Heart right ventricle (tissue), 16 donors: ENCODE results near the gene GLRA2. TPM values are rescaled to one million over a fixed set of nuclear protein-coding genes. Genes with fewer than 3 reads are reported as not detected.
"Not testable (repeated sequence)": the region's sequence is repeated elsewhere in the genome, so short reads cannot be mapped to it uniquely, and the experiment has no call there.

ENCODE experiments used
- ATAC-seq, 8 donors: fragments of 200-7000 bp; cut with Tn5 transposase; one replicate each; pipeline ENCODE4 v1.9.1; 2020; ENCODE audit warnings: mild to moderate bottlenecking in 8 of 8, moderate library complexity in 8 of 8, moderate number of reproducible peaks in 1 of 8
- DNase-seq, 2 donors: peaks; one replicate each; pipeline ENCODE4 v3.0.0-alpha.2; 2020
- H3K27ac ChIP-seq, 10 donors: fragments of 200-600 bp; sonication (generic) in 2 of 10; one replicate each; pipeline versions ENCODE4 v1.5.0 to v1.8.0; 2020 to 2022; ENCODE audit warnings: mild to moderate bottlenecking in 3 of 10
- H3K27me3 ChIP-seq, 7 donors: fragments of 200-600 bp; one replicate each; pipeline ENCODE4 v1.8.0; 2021 to 2022; ENCODE audit warnings: mild to moderate bottlenecking in 2 of 7
- H3K36me3 ChIP-seq, 9 donors: fragments of 200-600 bp; sonication (generic) in 1 of 9; one replicate each; pipeline versions ENCODE4 v1.5.0 to v1.8.0; 2020 to 2022; ENCODE audit warnings: mild to moderate bottlenecking in 2 of 9
- H3K4me1 ChIP-seq, 9 donors: fragments of 200-600 bp; sonication (generic) in 1 of 9; one replicate each; pipeline versions ENCODE4 v1.5.0 to v1.8.0; 2020 to 2022; ENCODE audit warnings: mild to moderate bottlenecking in 4 of 9
- H3K4me3 ChIP-seq, 10 donors: fragments of 200-600 bp; sonication (generic) in 2 of 10; one replicate each; pipeline versions ENCODE4 v1.5.0 to v1.8.0; 2020 to 2022; ENCODE audit warnings: mild to moderate bottlenecking in 7 of 10, moderate library complexity in 2 of 10
- H3K9me3 ChIP-seq, 11 donors: fragments of 200-600 bp in 10 of 11; sonication (generic) in 2 of 11; one replicate each; pipeline versions ENCODE4 v1.5.0 to v1.8.0; 2013 to 2022; ENCODE audit warnings: mild to moderate bottlenecking in 2 of 11, control low read depth in 1 of 11, moderate library complexity in 1 of 11
- WGBS, 2 donors: extraction: QIAGEN DNeasy Blood & Tissue Kit; methylation state at CpG; one replicate each; pipeline ENCODE4 v1.1.7; 2013; ENCODE audit warnings: inconsistent platforms in 1 of 2; 5-methylcytosine and 5-hydroxymethylcytosine counted together
- intact Hi-C, 10 donors: fragments of 100-400 bp; cut with DNase I; formaldehyde crosslinking; loops; one replicate each; pipeline versions ENCODE4 v1.11.1 to v1.14.2; 2022
- polyA plus RNA-seq, 2 donors: library from polyadenylated mRNA; stranded (reverse); fragments of 200-250 nt; gene quantifications; one replicate each; pipeline ENCODE4 v1.2.3, GENCODE V29; 2013
- total RNA-seq, 10 donors: library from RNA; stranded (reverse); fragmentation: NEBNext Ultra II Directional in 3 of 10; extraction: Animal tissue kit (Norgen Biotek cat#: 25700) in 3 of 10; gene quantifications; one replicate each; pipeline versions ENCODE4 v1.2.1 to v1.2.4, GENCODE V29; 2021 to 2023
- TF ChIP-seq, protein P1 (sequence below), 9 donors: fragments of 200-600 bp; sonication (generic) in 2 of 9; IDR thresholded peaks; one replicate each; pipeline versions ENCODE4 v1.5.0 to v1.8.0; 2021 to 2022; ENCODE audit warnings: antibody characterized with exemption in 9 of 9, mild to moderate bottlenecking in 5 of 9, moderate library complexity in 1 of 9
- donor health status: Arrhythmogenic right ventricular cardiomyopathy.
- donor health status: ischemic (EF 13 %, LVEDD 7.1; RV severe dilation, severe dysfunction).
- donor health status: healthy with polysubstance abuse.
- donor health status: DM: no; HTN: yes; CAD: no.
- donor health status: DM: no; HTN: no; CAD: no.
- donor health status: ischemic (EF 25% LVEDD 6.9; RV normal size, moderate dysfunction).
- donor health status: ischemic (EF 25% LVEDD 5.7; RV mildly dilated, moderate dysfunction).
- donor health status: healthy.
- donor health status: DM: yes; HTN: yes; CAD: no.
- donor health status: Ischemic cardiomyopathy.
- donor health status: ischemic (EF 35%, LVEDD 5.7; RV mildly dilated, moderate dysfunction).
- donor health status: nonischemic (EF 11% LVEDD 7.7; RV severe dilation, severe dysfunction).
- donor health status: DM: yes; HTN: yes; CAD: no.
- donor health status: PGD.
- donor health status: ischemic (EF 29% LVEDD 5.4; RV normal size, mild dysfunction).
- donor health status: nonischemic (EF 23%, LVEDD 6.1; RV moderate dilation, normal function).

Gene GLRA2
- total and polyA plus RNA-seq, 12 donors: not detected

DNA sequence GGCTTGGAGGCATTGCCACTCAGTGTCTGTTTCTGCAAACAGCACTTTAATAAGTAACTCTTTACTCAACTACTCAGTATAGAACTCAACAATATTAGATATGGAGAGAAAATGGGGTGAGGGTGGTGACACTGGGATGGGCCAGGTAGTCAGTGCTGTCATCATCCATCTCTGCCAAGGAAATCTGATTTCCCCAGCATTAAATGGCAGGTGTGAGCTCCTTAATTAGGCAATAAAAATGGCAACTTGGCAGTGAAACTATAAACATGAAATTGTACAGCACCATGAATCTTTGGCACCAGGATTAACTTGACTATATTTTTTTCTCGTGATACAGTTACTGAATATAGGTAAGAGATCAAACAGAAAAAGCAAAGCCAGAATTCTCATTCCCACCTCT lies 146.2 kb downstream of the GLRA2 start:
- TF ChIP-seq, protein P1, sequence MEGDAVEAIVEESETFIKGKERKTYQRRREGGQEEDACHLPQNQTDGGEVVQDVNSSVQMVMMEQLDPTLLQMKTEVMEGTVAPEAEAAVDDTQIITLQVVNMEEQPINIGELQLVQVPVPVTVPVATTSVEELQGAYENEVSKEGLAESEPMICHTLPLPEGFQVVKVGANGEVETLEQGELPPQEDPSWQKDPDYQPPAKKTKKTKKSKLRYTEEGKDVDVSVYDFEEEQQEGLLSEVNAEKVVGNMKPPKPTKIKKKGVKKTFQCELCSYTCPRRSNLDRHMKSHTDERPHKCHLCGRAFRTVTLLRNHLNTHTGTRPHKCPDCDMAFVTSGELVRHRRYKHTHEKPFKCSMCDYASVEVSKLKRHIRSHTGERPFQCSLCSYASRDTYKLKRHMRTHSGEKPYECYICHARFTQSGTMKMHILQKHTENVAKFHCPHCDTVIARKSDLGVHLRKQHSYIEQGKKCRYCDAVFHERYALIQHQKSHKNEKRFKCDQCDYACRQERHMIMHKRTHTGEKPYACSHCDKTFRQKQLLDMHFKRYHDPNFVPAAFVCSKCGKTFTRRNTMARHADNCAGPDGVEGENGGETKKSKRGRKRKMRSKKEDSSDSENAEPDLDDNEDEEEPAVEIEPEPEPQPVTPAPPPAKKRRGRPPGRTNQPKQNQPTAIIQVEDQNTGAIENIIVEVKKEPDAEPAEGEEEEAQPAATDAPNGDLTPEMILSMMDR (IDR thresholded peaks at IDR 0.05): no peak
- Histone ChIP-seq H3K27ac (no peak overlapping the region), H3K27me3 (no peaks in the 10 kb centered on the region), H3K36me3 (no peaks in the 10 kb centered on the region), H3K4me1 (no peaks in the 10 kb centered on the region), H3K4me3 (no peak overlapping the region), H3K9me3 (no peaks in the 10 kb centered on the region)
- DNase-seq (no peak), ATAC-seq (no peak)
- intact Hi-C loops: no loop called here
- 89 to 95% methylated on average over 1 of the region's 1 CpG for WGBS, 2 donors

DNA sequence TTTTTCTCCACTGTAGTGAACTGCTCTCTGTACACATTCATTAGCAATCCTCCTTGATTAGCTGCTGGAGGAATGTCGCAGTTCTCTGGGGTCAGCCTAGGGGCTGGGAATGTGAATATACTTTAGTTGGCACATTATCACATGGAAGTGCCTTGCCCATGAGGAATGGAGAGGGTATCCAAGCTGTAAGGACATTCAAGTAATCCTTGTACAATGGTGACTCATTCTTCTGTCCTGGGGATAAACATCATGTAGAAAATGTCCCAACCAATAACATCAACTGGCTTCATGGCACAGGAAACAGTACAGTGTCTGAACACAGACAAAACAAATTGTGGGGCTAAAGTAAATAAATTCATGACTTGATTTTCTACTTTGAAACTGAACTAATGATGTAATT lies 147.1 kb downstream of the GLRA2 start:
- no peak for ATAC-seq

DNA sequence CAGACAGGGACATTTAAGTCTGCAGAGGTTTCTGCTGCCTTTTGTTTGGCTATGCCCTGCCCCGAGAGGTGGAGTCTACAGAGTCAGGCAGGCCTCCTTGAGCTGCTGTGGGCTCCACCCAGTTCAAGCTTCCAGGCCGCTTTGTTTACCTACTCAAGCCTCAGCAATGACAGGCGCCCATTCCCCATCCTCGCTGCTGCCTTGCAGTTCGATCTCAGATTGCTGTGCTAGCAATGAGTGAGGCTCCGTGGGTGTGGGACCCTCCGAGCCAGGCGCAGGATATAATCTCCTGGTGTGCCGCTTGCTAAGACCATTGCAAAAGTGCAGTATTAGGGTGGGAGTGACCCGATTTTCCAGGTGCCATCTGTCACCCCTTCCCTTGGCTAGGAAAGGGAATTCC lies 159.0 kb downstream of the GLRA2 start:
- intact Hi-C loops, H3K27me3 ChIP-seq, H3K36me3 ChIP-seq, DNase-seq, ATAC-seq, H3K4me1 ChIP-seq, H3K27ac ChIP-seq, H3K4me3 ChIP-seq: not testable (repeated sequence)
- peaks cover 0 to 19% (median 0%) of the 10 kb centered on the region in 11 donors for H3K9me3 ChIP-seq
- 91 to 98% methylated on average over 9 to 10 of the region's 10 CpGs for WGBS, 2 donors

More for the DNA sequence above, 147.1 kb downstream of the GLRA2 start:
- WGBS, 2 donors: 82 to 94% methylated on average over 1 of the region's 1 CpG
- H3K9me3 ChIP-seq: no peaks in the 10 kb centered on the region
- H3K4me3 ChIP-seq: no peak overlapping the region
- TF ChIP-seq, protein P1 (IDR thresholded peaks at IDR 0.05): no peak
- intact Hi-C loops: no loop called here
- no peaks in the 10 kb centered on the region for H3K4me1 ChIP-seq
- no peaks in the 10 kb centered on the region for H3K36me3 ChIP-seq
- DNase-seq: no peak
- H3K27ac ChIP-seq: no peak overlapping the region
- no peaks in the 10 kb centered on the region for H3K27me3 ChIP-seq

DNA sequence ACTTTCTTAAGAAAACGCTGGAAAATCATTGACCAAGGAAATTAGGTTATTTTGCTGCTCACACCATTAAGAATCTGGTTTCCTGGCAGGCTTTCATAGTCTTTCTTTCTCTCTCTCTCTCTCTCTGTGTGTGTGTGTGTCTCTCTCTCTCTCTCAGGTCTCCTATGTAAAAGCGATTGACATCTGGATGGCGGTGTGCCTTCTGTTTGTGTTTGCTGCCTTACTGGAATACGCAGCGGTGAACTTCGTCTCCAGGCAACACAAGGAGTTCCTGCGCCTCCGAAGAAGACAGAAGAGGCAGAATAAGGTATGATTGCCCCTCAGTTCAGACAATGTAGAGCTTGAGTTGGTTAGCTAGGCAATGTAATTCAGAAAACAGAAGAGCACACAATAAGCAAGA lies 161.2 kb downstream of the GLRA2 start:
- no peak overlapping the region for H3K27ac ChIP-seq
- no peaks in the 10 kb centered on the region for H3K36me3 ChIP-seq
- H3K27me3 ChIP-seq: no peaks in the 10 kb centered on the region
- H3K4me3 ChIP-seq: no peak overlapping the region
- intact Hi-C loops: no loop called here
- ATAC-seq: no peak
- no peak for DNase-seq
- WGBS, 2 donors: 88% methylated on average over 8 of the region's 8 CpGs
- H3K9me3 ChIP-seq: peaks cover 0 to 10% (median 0%) of the 10 kb centered on the region in 11 donors
- H3K4me1 ChIP-seq: no peaks in the 10 kb centered on the region
- TF ChIP-seq, protein P1 (IDR thresholded peaks at IDR 0.05): no peak

DNA sequence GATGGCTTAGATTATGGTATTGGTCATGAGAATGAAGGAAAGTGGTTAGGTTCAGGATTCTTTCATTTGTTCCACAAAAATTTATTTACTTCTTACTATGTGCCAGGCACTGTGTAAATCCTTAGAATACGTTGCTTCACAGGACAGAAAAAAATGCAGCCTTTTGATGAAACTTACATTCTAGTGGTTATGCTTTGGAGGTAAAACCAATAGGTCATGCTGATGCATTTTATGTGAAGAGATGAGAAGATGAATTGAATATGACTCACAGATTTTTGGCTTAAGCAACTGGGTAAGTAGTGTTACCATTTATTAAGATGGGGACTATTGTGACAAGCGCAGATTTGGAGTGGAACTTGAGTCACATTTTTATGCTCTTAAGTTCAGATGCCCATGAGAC lies 165.3 kb downstream of the GLRA2 start:
- TF ChIP-seq, protein P1 (IDR thresholded peaks at IDR 0.05): no peak
- Histone ChIP-seq H3K4me3 (no peak overlapping the region), H3K9me3 (no peaks in the 10 kb centered on the region), H3K36me3 (no peaks in the 10 kb centered on the region), H3K27me3 (no peaks in the 10 kb centered on the region), H3K27ac (no peak overlapping the region), H3K4me1 (no peaks in the 10 kb centered on the region)
- ATAC-seq (no peak), DNase-seq (no peak)
- intact Hi-C loops: no loop called here
- WGBS, 2 donors: 73 to 77% methylated on average over 2 of the region's 2 CpGs
